Naive B cell (primary cell): ENCODE measurements around the gene RNF31. TPM values are rescaled to one million over a fixed set of nuclear protein-coding genes. Genes with fewer than 3 reads are reported as not detected.
A peak's percentile ranks its signal among the peaks of the same experiment; 100 is the strongest.

ENCODE experiments used
- ATAC-seq, 2 donors: fragments of 150-1000 bp; cut with Tn5 transposase; 2 replicates each; pipeline ENCODE4 v1.10.0; 2021; ENCODE audit warnings: low read depth in 2 of 2, mild to moderate bottlenecking in 2 of 2, moderate library complexity in 2 of 2
- DNase-seq: peaks from one replicate; pipeline ENCODE4 v3.0.0; 2022
- H3K27ac Mint-ChIP-seq, 6 donors: one replicate each; pipeline ENCODE4 v1.8.0; 2020 to 2022; ENCODE audit warnings: mild to moderate bottlenecking in 6 of 6, mixed read lengths in 6 of 6, moderate library complexity in 5 of 6, inconsistent platforms in 2 of 6
- H3K27me3 Mint-ChIP-seq, 3 donors: one replicate each; pipeline ENCODE4 v1.8.0; 2021 to 2022; ENCODE audit warnings: mixed read lengths in 3 of 3, mild to moderate bottlenecking in 1 of 3
- H3K36me3 Mint-ChIP-seq, 2 donors: one replicate each; pipeline ENCODE4 v1.8.0; 2020 to 2022; ENCODE audit warnings: mixed read lengths in 2 of 2, inconsistent platforms in 1 of 2, mild to moderate bottlenecking in 1 of 2
- H3K4me1 Mint-ChIP-seq, 3 donors: one replicate each; pipeline ENCODE4 v1.8.0; 2020 to 2022; ENCODE audit warnings: mixed read lengths in 3 of 3, inconsistent platforms in 1 of 3, mild to moderate bottlenecking in 1 of 3, moderate library complexity in 1 of 3
- H3K4me3 Mint-ChIP-seq, 8 donors: one replicate each; pipeline ENCODE4 v1.8.0; 2020 to 2022; ENCODE audit warnings: mild to moderate bottlenecking in 8 of 8, mixed read lengths in 8 of 8, moderate library complexity in 8 of 8, inconsistent platforms in 2 of 8
- H3K9me3 Mint-ChIP-seq, 7 donors: one replicate each; pipeline ENCODE4 v1.8.0; 2020 to 2022; ENCODE audit warnings: mixed read lengths in 7 of 7, mild to moderate bottlenecking in 5 of 7, inconsistent platforms in 2 of 7, moderate library complexity in 1 of 7
- polyA plus RNA-seq, 6 donors: library from polyadenylated mRNA; unstranded; fragments of 300-500 nt; fragmentation: Illumina TruSeq; gene quantifications; one replicate each; pipeline ENCODE4 v1.2.3, GENCODE V29; 2021; ENCODE audit warnings: low read depth in 6 of 6

Gene RNF31
- polyA plus RNA-seq, 6 donors from 2014 or later, result 21.0 to 47.2 (median 32.1) TPM

DNA sequence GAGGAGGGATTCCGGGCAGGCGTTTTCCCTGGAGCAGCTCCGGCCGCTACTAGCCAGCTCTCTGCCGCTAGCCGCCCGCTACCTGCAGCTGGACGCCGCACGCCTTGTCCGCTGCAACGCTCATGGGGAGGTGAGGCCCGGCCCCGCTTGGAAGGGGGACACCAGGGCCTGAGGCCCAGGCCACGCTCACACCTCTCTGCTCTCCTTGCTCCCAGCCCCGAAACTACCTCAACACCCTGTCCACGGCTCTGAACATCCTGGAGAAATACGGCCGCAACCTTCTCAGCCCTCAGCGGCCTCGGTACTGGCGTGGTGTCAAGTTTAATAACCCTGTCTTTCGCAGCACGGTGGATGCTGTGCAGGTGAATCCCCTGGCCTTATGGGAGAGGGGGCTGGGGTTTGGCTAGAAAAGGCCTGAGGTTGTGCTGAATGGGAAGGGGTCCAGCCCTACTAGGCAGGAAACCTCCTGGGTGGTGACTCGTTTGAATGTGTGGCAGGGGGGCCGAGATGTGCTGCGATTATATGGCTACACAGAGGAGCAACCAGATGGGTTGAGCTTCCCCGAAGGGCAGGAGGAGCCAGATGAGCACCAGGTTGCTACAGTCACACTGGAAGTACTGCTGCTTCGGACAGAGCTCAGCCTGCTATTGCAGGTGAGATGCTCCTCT is 597 bp downstream of the RNF31 start:
- Mint-ChIP-seq H3K4me3 (peak overlapping the region; percentile 88 to 100 (median 96)), H3K9me3 (no peaks in the 10 kb centered on the region), H3K27me3 (no peaks in the 10 kb centered on the region), H3K27ac (peak overlapping the region in 5 of 6 donors; percentile 37 to 86 (median 72)), H3K36me3 (peaks cover 7 to 15% of the 10 kb centered on the region in 2 donors), H3K4me1 (peaks cover 43 to 53% (median 52%) of the 10 kb centered on the region in 3 donors)
- DNase-seq (no peak), ATAC-seq (no peak)

DNA sequence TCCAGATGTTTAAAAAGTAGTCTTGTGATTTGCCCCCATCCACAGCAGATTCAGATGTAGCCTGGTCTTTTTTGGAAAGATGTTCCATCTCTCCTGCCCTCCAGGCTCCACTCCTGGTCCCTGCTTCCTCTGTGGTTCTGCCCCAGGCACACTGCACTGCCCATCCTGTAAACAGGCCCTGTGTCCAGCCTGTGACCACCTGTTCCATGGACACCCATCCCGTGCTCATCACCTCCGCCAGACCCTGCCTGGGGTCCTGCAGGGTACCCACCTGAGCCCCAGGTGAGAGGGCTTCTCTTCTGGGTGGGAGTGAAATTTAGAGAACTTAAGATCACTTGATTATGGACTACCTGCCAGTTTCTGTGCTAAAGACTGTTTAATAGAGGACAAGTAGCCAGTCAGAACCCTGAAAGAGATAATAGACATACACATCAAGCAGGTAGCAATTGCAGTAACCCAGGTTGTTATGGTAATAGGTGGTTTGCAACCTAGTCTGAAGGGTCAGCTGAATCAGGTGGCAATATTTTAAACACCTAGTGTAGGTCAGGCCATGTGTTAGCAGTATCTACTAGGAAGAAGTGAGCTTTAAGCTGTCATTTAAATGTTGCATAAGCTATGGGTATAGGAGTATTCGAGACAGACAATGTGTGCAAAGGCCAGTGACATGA is 2.1 kb downstream of the RNF31 start:
- ATAC-seq (no peak), DNase-seq (no peak)
- Mint-ChIP-seq H3K4me3 (peak overlapping the region; percentile 35 to 99 (median 59)), H3K4me1 (peaks cover 34 to 48% (median 42%) of the 10 kb centered on the region in 3 donors), H3K27me3 (no peaks in the 10 kb centered on the region), H3K9me3 (no peaks in the 10 kb centered on the region), H3K27ac (no peak overlapping the region), H3K36me3 (peaks cover 3 to 8% of the 10 kb centered on the region in 2 donors)

DNA sequence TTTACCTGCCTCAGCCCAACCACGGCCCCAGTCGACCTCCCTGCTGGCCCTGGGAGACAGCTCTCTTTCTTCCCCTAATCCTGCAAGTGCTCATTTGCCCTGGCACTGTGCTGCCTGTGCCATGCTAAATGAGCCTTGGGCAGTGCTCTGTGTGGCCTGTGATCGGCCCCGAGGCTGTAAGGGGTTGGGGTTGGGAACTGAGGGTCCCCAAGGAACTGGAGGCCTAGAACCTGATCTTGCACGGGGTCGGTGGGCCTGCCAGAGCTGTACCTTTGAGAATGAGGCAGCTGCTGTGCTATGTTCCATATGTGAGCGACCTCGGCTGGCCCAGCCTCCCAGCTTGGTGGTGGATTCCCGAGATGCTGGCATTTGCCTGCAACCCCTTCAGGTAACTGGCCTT is 2.8 kb downstream of the RNF31 start:
- H3K27me3 Mint-ChIP-seq, result no peaks in the 10 kb centered on the region
- H3K4me3 Mint-ChIP-seq, result peak overlapping the region in 1 of 8 donors; percentile 99
- no peak overlapping the region for H3K27ac Mint-ChIP-seq

DNA sequence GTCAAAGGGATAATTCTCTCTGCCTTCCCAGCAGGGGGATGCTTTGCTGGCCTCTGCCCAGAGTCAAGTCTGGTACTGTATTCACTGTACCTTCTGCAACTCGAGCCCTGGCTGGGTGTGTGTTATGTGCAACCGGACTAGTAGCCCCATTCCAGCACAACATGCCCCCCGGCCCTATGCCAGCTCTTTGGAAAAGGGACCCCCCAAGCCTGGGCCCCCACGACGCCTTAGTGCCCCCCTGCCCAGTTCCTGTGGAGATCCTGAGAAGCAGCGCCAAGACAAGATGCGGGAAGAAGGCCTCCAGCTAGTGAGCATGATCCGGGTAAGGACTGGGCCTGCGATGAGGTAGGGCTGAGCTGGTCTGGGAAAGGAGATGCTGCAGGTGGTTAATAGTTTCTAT is 3.3 kb downstream of the RNF31 start:
- Mint-ChIP-seq H3K4me1 (peaks cover 31 to 44% (median 33%) of the 10 kb centered on the region in 3 donors), H3K36me3 (peaks cover 1 to 10% of the 10 kb centered on the region in 2 donors), H3K4me3 (peak overlapping the region in 2 of 8 donors; percentile 15 to 34), H3K27ac (no peak overlapping the region), H3K9me3 (no peaks in the 10 kb centered on the region), H3K27me3 (no peaks in the 10 kb centered on the region)
- DNase-seq, result no peak
- no peak for ATAC-seq

More for the DNA sequence above, 2.8 kb downstream of the RNF31 start:
- H3K4me1 Mint-ChIP-seq, result peaks cover 34 to 45% (median 38%) of the 10 kb centered on the region in 3 donors
- ATAC-seq (no peak), DNase-seq (no peak)
- H3K36me3 Mint-ChIP-seq, result peaks cover 0 to 7% of the 10 kb centered on the region in 2 donors
- H3K9me3 Mint-ChIP-seq, result no peaks in the 10 kb centered on the region

DNA sequence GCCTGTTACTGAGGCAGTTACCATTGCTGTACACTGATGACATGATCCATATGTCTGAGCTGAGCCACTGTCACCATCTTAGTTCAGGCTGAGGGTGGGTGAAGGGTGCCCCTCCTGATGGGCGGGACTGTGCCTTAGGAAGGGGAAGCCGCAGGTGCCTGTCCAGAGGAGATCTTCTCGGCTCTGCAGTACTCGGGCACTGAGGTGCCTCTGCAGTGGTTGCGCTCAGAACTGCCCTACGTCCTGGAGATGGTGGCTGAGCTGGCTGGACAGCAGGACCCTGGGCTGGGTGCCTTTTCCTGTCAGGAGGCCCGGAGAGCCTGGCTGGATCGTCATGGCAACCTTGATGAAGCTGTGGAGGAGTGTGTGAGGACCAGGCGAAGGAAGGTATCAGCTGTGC is 3.7 kb downstream of the RNF31 start:
- peaks cover 6 to 15% of the 10 kb centered on the region in 2 donors for H3K36me3 Mint-ChIP-seq
- no peak overlapping the region for H3K27ac Mint-ChIP-seq
- H3K27me3 Mint-ChIP-seq, result no peaks in the 10 kb centered on the region
- DNase-seq, result no peak
- H3K9me3 Mint-ChIP-seq, result no peaks in the 10 kb centered on the region
- peak overlapping the region in 1 of 8 donors; percentile 15 for H3K4me3 Mint-ChIP-seq
- ATAC-seq, result no peak
- peaks cover 29 to 42% (median 31%) of the 10 kb centered on the region in 3 donors for H3K4me1 Mint-ChIP-seq

DNA sequence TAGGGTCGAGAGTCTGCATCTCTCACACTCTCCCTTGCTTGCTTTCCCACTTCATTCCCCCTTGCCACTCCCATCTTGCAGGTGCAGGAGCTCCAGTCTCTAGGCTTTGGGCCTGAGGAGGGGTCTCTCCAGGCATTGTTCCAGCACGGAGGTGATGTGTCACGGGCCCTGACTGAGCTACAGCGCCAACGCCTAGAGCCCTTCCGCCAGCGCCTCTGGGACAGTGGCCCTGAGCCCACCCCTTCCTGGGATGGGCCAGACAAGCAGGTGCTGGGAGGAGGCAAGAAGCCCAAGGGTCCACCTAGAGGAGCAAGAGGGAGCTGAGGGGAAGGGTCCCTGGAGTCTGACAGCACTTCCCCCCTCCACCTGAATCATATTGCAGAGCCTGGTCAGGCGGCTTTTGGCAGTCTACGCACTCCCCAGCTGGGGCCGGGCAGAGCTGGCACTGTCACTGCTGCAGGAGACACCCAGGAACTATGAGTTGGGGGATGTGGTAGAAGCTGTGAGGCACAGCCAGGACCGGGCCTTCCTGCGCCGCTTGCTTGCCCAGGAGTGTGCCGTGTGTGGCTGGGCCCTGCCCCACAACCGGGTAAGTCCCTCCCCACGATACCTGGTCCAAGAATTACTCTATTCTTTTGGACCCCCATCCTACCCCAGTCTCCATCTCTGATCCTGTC is 4.2 kb downstream of the RNF31 start:
- Mint-ChIP-seq H3K36me3 (peaks cover 6 to 17% of the 10 kb centered on the region in 2 donors), H3K4me3 (peak overlapping the region in 1 of 8 donors; percentile 43), H3K4me1 (peaks cover 24 to 37% (median 26%) of the 10 kb centered on the region in 3 donors), H3K9me3 (no peaks in the 10 kb centered on the region), H3K27ac (no peak overlapping the region), H3K27me3 (no peaks in the 10 kb centered on the region)
- no peak for ATAC-seq
- no peak for DNase-seq

DNA sequence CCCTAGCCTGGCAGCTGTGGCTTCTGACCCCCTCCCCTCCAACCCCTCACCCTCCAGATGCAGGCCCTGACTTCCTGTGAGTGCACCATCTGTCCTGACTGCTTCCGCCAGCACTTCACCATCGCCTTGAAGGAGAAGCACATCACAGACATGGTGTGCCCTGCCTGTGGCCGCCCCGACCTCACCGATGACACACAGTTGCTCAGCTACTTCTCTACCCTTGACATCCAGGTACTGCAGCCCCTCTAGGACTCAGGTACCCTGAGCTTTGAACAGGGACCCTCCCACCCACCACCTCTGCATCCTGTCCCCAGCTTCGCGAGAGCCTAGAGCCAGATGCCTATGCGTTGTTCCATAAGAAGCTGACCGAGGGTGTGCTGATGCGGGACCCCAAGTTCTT is 7.8 kb downstream of the RNF31 start:
- Mint-ChIP-seq H3K27ac (no peak overlapping the region), H3K9me3 (no peaks in the 10 kb centered on the region), H3K27me3 (no peaks in the 10 kb centered on the region), H3K4me1 (peaks cover 9 to 17% (median 16%) of the 10 kb centered on the region in 3 donors), H3K36me3 (peaks cover 6 to 24% of the 10 kb centered on the region in 2 donors), H3K4me3 (no peak overlapping the region)
- ATAC-seq, result no peak
- DNase-seq, result no peak

DNA sequence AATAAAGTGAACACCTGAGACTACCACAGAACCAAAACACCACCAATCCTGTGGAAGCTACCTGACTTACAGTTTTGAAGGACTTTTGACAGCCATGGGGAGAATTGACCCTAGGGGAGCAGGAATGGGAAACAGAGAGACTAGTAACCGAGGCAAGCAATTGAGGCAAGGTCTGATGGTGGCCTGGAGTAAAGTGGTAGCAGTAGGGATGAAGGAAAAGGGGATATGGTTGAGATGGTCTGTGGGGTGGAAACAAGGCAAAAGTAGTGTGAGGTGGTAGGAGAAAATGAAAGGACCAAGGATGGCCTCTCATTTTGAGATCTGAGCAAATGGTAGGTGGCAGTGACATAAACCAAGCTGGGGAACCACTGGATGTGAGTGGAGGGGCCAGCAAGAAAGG is 9.5 kb downstream of the RNF31 start:
- Mint-ChIP-seq H3K27me3 (no peaks in the 10 kb centered on the region), H3K27ac (peak overlapping the region in 4 of 6 donors; percentile 8 to 47 (median 19)), H3K4me3 (peak overlapping the region in 1 of 8 donors; percentile 57), H3K9me3 (no peaks in the 10 kb centered on the region), H3K36me3 (peaks cover 6 to 18% of the 10 kb centered on the region in 2 donors), H3K4me1 (peaks cover 16 to 24% (median 20%) of the 10 kb centered on the region in 3 donors)
- ATAC-seq (no peak), DNase-seq (no peak)

DNA sequence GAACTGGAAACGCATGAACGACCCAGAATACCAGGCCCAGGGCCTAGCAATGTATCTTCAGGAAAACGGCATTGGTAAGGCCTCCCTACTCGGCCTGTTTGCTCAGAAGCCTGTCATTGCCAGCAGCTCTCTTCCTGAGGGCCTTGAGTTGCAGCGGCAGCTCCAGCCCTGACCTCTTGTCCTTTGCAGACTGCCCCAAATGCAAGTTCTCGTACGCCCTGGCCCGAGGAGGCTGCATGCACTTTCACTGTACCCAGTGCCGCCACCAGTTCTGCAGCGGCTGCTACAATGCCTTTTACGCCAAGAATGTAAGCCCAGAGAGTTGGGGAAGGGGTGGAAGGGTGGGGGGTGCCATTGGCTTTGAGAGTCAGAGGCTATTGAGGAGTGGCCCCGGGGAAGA is 10.0 kb downstream of the RNF31 start:
- DNase-seq, result no peak
- H3K36me3 Mint-ChIP-seq, result peaks cover 6 to 18% of the 10 kb centered on the region in 2 donors

DNA sequence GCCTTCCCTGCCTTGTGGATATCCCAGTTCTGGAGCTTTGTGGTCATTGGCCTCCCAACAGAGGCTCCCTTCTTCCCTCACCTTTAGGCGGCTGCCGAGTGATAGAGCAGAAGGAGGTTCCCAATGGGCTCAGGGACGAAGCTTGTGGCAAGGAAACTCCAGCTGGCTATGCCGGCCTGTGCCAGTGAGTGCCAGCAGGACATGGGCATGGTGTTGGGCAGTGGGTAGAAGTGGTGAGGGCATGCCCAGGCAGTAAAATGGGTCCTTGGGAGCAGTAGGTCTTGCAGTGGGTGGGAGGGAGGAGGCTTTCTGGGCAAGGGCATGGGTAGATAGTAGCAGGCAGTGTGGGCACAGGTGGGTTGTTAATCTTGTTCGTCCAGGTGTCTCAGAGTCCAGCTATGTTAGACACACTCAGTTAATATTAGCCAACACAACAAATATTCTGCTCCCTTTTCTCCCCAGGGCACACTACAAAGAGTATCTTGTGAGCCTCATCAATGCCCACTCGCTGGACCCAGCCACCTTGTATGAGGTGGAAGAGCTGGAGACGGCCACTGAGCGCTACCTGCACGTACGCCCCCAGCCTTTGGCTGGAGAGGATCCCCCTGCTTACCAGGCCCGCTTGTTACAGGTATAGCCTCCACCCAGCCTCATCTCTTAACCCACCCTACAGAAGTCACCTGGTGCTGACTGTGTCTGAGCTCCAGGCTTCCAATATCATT is 12.6 kb downstream of the RNF31 start:
- ATAC-seq, result no peak
- H3K27ac Mint-ChIP-seq, result peak overlapping the region; percentile 1 to 97 (median 76)
- H3K4me3 Mint-ChIP-seq, result peak overlapping the region in 2 of 8 donors; percentile 53 to 61

More for the DNA sequence above, 10.0 kb downstream of the RNF31 start:
- no peaks in the 10 kb centered on the region for H3K27me3 Mint-ChIP-seq
- H3K4me3 Mint-ChIP-seq, result no peak overlapping the region
- peak overlapping the region in 1 of 6 donors; percentile 47 for H3K27ac Mint-ChIP-seq
- ATAC-seq, result no peak
- peaks cover 21 to 28% (median 25%) of the 10 kb centered on the region in 3 donors for H3K4me1 Mint-ChIP-seq
- H3K9me3 Mint-ChIP-seq, result no peaks in the 10 kb centered on the region

DNA sequence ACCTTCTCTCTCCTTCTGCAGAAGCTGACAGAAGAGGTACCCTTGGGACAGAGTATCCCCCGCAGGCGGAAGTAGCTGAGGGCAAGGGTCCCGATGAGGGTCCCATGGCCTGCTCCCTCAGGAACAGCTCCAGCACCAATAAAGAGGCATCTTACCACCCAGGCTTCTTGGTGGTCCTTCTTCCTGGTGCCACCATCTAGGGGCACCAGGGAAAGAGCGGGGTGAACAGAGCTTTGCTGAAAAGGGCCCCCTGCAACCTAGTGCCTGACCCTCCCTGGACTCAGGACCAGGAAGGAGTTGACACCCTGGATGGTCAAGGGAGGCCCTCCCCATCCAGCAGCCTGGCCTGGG is 13.2 kb downstream of the RNF31 start:
- Mint-ChIP-seq H3K36me3 (peaks cover 11 to 30% of the 10 kb centered on the region in 2 donors), H3K27ac (peak overlapping the region; percentile 44 to 100 (median 97)), H3K4me3 (peak overlapping the region in 5 of 8 donors; percentile 5 to 100 (median 98)), H3K27me3 (no peaks in the 10 kb centered on the region), H3K9me3 (no peaks in the 10 kb centered on the region), H3K4me1 (peaks cover 48 to 50% (median 49%) of the 10 kb centered on the region in 3 donors)
- no peak for ATAC-seq
- no peak for DNase-seq

More for the DNA sequence above, 12.6 kb downstream of the RNF31 start:
- peaks cover 44 to 47% (median 45%) of the 10 kb centered on the region in 3 donors for H3K4me1 Mint-ChIP-seq
- peaks cover 11 to 27% of the 10 kb centered on the region in 2 donors for H3K36me3 Mint-ChIP-seq
- DNase-seq, result no peak
- H3K9me3 Mint-ChIP-seq, result no peaks in the 10 kb centered on the region
- H3K27me3 Mint-ChIP-seq, result no peaks in the 10 kb centered on the region

DNA sequence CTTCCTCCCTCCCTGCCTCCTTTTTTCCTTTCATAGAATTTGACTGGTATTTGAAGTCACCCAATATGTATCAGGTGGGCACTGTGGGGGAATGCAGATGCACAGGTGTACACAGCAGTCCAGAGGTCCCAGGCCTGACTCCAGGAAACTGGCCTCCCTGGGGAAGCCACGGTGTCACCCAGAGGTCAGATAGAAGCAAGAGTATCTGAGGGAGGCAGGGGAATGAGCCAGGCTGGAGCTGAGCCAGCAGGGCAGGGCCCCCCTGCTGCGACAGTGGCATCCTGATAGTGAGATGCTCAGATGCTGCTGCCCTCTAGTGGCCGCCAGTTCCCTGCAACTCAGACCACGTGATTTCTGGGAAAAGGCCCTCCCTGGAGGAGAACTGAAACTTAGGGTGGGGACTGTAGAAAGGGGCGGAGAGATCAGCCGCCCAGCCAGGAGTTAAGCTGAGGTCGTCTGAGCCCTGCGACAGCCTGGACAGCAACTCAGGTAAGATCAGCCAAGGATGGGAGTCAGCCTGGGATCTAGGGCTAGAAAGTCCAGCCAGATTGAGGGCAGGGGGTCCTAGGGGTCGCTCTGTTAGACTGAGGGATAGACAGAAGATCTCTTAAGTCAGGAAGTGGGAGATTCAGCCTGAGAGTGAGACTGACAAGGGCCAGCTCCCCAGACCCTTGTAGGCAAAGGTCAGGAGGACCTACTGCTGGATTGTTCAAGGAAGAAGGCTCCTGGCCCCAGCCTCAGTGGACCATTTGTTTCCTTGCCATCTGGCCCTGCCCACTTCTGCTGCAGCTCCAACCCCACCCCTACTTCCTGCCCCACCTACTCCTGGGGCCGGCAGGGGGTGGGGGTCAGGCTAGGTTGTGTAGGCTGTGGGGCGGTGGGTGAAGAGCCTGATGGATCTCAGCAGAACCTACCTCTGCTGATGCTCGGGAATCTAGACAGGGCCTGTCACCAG is 13.8 kb downstream of the RNF31 start, which contains the start of gene IRF9:
Gene IRF9 (plus strand): TSS at position 416 of the 955 bp plus-strand sequence. CDS start 880 bp downstream, outside the sequence.
- peaks cover 5 to 30% of the 10 kb centered on the region in 2 donors for H3K36me3 Mint-ChIP-seq
- peak; percentile 91 to 95 for ATAC-seq

More for the DNA sequence above, 13.8 kb downstream of the RNF31 start, which contains the start of gene IRF9:
- Mint-ChIP-seq H3K27ac (peak within 1 kb of the TSS; percentile 94 to 100 (median 98)), H3K27me3 (no peaks in the 10 kb centered on the region), H3K4me3 (peak within 1 kb of the TSS; percentile 97 to 100 (median 98)), H3K4me1 (peaks cover 43 to 56% (median 53%) of the 10 kb centered on the region in 3 donors), H3K9me3 (no peaks in the 10 kb centered on the region)
- DNase-seq, result peak; percentile 96
